HG03108 (cell line): Measurements from ENCODE around the gene XAGE2.
"Not testable (repeated sequence)": the region's sequence is repeated elsewhere in the genome, so short reads cannot be mapped to it uniquely, and the experiment has no call there.

ENCODE experiments used
- ATAC-seq: cut with Tn5 transposase; IDR thresholded peaks from one replicate; pipeline ENCODE4 v1.9.1; 2021; ENCODE audit warnings: moderate library complexity; ENCODE audit not compliant: unreplicated experiment

The XAGE2 gene, protein sequence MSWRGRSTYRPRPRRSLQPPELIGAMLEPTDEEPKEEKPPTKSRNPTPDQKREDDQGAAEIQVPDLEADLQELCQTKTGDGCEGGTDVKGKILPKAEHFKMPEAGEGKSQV

DNA sequence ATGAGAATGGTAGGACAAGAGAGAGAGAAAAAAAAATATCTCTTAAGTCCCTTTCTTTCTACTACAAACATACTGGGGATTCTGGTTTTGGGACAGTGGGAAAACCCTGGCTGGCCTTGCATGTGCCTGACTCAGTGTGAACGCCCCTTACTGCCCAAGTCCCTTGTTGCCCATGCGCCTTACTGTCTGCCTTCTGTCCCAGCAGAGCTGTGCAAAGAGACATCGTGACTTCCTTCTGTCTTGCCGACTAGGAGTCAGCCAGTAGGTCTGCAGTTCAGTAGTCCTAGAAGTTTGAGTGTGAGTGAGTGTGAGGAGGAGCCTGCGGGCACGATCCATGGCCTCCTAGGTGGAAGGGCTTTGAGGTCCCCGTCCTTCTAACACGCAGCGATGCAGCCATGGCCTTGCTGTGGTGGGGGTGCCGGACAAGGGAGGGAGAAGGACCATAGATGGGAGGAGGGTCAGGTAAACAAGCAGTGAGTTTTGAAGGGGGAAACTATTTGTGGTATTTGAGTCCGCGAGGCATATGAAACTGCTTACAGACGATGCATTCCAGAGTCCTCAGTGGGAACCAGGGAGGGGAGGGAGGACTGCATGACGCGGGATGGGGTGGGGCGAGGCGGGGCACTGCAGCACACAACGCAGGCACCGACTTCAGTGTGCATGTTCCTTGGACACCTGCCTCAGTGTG, at the start of gene XAGE2:
TSS of gene XAGE2 (plus strand) at position 654 of the 688 bp plus-strand sequence. CDS start 994 bp downstream, outside the sequence.
- ATAC-seq = no peak

DNA sequence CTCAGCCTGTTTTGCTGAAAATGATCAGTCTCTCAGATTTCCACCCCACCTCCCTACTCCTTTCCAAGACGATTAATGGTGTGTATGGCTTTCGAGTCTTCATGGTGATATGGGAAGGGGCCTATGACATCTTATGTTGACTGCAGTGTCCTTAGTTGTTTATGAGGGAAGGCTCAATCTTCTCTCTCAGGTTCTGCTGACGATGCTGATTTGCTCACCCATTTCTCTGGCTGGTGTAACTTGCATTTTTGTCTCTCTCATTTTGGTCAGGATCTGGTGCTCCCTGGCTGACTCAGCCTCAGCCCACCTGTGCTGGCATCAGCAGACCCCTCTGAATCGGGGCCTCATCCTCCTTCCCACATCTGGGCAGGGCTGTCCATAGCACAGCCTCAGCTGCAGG, 31.4 kb upstream of the XAGE2 start:
- ATAC-seq = no peak

DNA sequence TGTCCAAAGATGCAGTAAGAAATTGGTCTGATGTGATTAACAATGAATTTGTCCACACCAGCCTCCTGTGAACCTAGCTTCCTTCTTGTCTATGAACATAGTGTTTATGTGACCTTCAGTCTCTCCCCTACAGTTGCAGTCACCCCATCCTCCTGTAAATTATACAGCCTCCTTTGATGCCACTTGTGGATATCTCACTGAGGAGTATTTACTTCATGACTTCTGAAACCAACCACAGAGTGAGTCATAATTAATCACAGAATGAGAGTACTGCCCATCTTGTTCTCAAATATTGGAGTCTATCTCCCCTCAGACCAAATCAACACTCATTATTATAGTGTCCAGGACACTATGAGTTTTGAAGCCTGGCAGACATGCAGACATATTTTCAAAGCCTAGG, 27.3 kb upstream of the XAGE2 start:
- ATAC-seq = no peak

DNA sequence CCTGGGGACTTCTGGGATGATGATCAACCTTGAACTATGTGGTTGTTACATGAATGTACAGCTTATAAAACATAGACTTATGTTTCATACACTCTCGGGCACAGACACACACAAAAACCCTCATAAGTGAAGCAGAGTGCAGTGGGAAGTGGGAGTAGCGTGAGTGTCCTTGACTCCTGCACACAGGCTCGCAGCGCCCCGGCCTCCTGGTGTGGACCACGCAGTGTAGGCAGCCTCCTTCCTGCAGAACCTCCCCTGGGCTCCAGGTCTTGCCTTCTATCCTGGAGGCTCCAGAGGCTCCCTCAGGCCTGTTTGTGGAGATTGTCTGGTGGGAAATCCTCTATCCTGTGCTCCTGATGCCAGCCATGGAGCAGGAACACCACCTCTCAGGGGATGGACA, 25.7 kb upstream of the XAGE2 start:
- ATAC-seq = not testable (repeated sequence)

DNA sequence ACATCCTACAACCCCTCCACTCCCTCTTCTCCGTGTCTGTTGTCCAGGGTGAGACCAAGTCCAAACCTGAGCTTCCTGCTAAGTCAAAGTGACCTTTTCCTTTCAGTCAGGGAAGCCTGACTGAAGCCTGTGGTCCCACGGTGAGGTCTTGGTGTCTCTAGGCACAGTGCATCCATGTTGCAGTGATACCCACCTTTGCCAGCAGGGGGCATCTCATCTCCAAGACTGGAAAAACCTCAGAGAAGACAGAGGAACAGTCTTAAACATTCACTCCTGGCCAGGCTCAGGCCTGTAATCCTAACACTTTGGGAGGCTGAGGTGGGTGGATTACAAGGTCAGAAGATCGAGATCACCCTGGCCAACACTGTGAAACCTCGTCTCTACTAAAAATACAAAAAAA, 23.4 kb upstream of the XAGE2 start:
- not testable (repeated sequence) for ATAC-seq

DNA sequence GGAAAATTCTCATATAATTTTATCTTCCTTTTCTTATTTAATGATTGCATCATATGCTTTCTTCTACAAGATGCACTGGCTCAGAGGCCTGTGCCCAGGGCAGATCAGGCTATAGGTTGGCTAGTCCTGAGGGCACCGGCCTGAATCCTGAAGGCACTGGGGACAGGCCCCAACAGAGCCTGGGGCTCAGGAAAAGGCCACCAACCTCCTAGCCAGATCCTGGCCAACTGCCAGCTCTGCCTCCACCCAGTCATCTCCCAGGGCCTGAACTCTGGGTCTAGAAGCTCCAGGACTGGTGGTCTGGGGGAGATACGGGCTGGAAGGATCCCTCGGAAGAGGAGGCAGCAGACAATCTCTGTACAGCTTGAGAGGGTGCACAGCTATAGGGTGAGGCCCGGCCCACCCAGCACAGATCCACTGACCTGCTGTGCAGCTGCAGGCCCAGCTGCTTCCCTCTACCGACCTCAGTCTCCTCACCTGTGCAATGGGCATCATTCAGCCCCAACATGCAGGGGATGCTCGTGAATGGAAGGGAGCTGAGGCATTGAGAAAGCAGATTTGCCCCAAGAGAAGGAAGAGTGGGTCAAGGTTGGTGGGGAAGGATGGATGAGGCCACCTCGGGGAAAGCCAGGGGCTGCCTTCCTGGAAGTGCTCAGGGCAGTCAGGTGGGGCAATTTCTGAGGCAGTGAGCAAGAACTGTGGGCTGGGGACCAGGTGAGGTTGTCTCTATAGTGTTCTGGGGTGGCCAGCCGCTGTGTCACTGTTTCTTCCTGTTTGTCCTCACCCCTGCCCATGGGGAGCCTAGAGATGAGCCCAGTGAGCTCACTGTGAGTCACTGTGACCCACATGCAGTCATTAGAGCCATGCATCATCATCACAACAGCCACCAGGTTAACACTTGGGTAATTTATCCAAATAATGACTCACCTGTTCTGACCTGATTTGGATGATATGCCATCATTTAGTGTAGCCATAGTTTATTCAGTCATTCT, 22.4 kb upstream of the XAGE2 start:
- no peak for ATAC-seq

DNA sequence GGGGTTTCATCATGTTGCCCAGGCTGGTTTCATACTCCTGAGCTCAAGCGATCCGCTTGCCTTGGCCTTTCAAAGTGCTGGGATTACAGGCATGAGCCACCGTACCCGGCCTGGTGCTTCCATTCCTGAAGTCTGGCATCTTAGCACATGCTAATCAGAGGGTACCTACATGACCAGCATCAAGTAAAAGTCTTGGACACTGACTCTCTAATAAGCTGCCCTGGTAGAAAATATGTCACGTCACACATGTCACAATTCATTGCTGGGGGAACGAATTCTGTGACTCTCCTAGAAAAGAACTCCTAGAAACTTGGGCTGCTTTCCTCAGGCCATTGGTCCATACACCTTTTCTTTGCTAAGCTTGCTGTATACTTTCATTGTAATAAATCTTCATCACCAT, 19.1 kb upstream of the XAGE2 start:
- ATAC-seq = no peak

DNA sequence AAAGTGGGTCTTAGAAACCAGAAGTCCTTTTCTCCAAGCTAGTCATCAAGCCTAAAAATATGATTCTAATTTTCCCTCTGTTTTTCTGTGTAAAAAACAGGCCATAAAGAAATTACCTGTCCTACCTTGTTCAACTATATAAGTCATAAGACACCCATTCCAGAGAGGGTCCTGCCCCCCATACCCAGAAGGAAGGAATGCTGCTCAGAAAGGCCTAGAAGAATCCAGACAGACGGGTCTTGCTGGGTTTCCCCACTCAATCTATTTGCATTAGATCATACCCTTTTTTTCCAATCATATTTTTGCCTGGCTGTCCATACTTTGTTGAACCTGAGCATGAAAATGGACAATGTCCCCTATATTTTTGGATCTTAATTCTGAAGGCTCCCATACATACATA, 16.3 kb upstream of the XAGE2 start:
- ATAC-seq = no peak

DNA sequence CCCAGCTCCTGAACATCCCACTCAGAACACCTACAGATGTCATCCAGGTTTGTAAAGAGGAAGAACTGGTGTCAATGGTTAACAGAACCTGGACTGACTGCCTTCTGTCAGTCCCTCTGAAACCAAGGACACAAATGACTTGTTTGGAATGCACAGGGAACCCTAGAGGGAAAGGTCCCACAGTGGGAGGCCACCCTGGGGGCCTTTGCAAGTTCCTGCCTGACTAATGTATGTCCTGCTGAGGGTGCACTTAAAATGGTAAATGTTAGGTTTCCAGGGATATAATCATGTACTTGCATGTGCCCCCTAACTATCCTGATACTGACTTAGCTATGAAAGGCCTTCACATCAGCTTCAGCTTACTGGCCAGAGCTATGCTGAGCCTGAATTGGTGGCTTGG, 15.0 kb upstream of the XAGE2 start:
- no peak for ATAC-seq

DNA sequence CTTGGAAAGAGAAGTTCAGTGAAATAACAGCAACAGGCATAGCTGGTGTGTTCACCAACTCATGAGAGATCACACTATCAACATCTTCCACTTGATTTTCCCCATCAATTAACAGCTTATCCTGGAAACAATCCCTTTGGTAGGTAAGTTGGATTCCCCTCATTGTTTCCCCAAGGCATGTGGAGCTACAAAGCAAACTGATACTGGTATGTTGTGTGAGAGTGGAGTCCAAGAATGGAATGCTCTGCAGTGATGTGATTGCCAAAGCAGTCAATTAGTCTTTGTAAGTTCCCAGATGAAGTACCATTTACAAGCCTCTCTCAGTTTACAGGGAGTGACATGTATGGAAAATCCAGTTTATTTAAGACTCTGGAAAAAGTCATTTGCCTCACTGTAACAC, 13.7 kb upstream of the XAGE2 start:
- ATAC-seq = no peak

DNA sequence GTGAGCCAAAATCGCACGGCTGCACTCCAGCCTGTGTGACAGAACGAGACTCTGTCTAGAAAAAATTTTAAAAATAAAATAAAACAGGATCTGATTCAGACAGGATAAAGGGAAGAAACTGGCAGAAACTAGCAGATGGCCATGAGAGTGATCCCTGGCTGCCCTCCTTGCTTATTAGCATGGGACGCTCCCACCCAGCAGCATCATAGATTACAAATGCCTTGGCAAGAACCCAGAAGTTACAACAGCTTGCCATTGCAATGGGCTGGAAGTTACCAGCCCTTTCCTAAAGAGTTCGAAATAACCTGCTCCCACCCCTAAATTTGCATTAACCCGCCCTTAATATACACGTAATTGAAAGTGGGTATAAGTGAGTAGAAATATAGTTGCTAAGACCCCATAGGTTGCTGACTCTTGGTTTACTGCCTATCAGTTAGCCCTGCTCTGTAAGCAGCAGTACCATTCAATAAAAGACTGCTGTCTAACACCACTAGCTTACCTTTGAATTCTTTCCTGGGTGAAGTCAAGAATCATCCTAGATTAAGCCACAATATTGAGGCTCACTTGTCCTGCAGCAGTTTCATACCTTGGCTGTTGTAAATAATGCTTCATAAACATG, 9.1 kb upstream of the XAGE2 start:
- no peak for ATAC-seq

DNA sequence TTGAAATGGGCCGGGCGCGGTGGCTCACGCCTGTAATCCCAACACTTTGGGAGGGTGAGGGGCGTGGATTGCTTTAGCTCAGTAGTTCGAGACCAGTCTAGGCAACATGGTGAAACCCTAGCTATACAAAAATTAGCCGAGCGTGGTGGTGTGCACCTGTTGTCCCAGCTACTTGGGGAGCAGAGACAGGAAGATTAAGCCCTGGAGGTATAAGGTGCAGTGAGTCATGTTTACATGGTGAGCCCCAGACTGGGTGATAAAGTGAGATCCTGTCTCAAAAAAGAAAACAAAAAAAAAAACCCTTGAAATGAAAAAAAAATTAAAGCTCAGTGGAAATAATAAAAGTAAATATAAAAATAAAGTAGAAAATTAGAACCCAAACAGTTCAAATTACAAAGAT, 6.9 kb upstream of the XAGE2 start:
- no peak for ATAC-seq

DNA sequence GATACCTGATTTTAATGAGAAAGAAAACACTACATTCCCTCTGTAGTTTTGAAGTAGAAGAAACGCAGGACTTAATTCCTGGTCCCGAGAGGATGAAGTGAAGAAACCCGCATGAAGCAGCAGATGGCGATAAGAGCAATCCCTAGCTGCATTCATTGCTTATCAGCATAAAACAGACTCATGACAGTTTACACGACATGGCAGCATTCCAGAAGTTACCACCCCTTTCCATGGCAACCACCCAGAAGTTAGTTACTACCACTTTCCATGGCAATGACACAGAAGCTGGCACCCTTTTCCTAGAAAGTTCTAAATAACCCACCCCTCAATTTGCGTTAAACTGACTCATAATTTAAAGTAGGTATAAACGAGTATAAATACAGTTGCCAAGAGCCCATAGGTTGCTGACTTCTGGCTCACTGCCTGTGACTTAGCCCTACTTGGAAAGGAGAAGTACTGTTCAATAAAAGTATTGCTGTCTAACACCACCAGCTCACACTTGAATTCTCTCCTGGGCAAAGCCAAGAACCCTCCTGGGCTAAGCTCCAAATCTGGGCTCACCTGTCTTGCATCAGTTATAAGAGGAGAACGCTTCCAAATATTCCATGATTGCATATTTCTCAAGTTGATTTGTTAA, 5.5 kb upstream of the XAGE2 start:
- no peak for ATAC-seq

DNA sequence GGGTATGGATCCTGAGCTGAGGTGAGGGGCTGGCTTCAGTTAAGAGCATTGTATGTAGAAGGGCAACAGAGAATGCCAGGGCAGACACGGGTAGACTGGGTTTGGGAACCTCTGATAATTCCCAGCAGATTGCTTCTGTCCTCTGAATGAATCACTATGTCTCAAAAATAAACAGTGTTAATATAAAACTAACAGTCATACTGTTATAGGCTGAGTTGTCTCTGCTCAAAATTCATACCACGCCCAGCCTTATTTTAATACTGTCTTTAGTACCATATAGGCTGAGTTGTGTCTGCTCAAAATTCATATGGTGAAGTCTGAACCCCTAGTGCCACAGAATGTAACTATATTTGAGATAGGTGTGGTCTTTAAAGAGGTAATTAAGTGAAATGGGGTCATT, 10.0 kb downstream of the XAGE2 start:
- no peak for ATAC-seq

DNA sequence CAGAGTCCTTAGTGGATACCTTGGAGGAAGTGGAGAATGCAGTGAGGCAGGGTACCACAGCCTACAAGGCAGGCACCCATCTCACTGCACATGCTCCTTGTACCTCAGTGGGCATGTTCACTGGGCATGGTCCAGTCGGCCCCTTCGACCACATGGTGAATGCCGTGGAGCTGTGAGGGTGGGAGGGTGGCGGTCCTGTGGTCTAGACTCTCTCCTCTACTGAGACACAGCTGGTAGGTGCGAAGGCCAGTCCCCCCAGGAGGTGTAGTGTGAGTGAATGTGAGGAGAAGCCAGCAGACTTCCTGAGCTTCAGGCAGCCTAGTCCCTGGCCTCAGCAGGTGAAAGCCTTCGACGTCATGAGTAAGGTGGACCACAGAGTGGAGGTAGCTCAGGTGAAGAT, 12.2 kb downstream of the XAGE2 start:
- no peak for ATAC-seq

DNA sequence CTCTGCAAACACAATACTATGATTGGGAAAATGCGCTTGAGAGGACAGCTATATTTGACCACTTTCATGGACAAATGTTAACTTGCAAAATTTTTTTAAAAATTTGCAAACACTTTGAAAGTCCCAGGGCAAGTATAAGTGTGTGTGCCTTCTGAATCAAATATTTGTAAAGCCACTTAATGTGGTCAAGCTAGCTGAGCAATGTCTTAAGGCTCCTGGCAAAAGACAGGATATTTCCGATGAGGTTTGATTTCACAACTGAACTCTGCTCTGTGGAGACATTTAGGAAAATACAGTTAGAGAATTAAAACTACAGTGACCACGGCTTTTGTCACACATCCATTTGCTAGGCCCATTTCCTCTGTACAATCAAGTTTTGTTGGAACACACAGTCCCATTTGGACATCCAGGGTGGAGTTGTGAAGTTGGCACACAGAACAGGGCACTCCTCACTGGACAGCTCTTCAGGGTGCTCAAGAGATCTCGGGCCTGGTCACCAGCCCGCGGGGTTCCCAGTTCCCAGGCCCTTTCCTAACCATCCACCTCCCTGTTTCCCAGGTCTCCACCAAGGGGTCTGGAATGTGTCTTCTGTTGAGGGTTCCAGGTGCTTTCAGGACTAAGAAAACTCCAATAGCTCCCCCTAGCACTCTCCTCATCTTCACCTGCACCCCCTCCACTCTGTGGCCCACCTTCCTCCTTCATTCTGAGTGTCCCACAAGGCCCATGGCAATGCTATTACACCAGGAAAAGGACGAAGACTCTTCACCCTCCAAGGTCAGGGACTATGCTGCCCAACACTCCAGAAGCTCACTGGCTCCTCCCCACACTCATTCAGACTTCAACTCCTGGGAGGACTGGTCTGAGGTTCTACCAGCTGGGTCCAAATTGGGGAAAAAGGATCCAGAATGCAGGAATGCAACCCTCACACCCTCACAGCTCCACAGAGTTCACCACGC, 41.9 kb downstream of the XAGE2 start:
- no peak for ATAC-seq

DNA sequence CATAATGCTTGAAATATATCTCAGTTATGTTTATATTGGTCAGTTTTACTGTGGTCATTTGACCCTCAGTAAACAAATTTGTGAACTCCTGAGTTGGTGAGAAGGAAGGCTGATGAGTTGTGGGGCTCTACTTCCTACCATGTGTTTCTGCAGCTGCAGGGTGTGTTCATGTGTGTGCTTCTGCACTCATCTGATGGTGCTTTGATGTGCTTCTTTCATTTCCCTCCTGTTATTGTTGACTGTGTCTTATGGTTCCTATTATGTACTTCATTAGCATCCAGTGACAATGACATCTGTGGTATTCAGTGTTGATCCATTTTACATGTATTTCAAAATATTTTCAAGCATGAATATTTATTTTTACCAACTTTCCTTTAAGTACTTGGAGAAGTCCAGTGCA, 46.5 kb downstream of the XAGE2 start:
- ATAC-seq = no peak

DNA sequence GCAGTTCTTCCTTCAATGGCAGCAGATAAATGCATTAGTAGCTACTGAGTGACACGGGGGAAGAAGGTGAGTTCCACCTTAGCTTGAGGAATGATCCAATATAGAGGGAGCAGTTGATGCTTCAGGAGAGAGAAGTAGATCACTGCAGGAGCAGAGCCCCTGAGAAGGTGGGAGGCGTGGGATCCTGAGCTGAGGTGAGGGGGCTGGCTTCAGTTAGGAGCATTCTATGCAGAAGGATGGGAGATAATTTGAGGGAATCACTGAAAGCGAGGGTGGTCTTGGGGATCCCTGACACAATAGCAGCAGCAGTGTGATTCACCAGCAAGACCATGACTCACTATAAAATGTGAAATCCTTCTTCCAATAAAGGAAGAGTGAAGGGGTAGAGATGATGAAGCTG, 48.0 kb downstream of the XAGE2 start:
- ATAC-seq = no peak

DNA sequence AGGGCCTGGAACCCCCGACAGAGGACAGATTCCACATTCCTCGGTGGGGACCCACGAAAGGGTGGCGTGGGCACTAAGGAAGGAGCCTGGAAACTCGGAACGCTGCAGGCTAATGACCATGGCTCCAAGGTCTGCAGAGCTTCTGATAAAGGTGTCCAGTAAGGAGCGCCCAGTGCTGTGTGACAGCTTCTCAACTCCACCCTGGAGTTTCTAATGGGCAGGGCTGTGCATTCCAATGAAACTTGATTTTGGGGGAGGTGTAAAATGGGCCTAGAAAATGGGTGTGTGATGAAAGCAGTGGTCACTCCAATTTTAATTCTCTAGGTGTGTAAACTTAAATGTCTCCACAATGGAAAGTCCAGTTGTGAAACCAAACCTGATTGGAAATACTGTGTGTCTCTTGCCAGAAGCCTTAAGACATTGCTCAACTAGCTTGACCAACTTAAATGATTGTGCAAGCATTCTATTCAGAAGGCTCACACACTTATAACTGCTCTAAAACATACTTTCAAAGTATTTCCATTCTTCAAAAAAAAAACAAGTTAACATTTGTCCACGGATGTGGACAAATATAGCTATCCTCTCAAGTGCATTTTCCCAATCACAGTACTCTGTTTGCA, 52.1 kb downstream of the XAGE2 start:
- no peak for ATAC-seq
